ENCODE measurements around the gene SGPP2.
"Not testable (repeated sequence)": the region's sequence is repeated elsewhere in the genome, so short reads cannot be mapped to it uniquely, and the experiment has no call there.

Gene SGPP2

GRCh38 chr2:222424276-222424728 is at the start of gene SGPP2:
TSS of gene SGPP2 (plus strand) at chr2:222424543. CDS start at chr2:222424603, 60 bp downstream.
- DNase-seq = no peak

GRCh38 chr2:222375798-222376197 is 48.5 kb upstream of the SGPP2 start:
- DNase-seq = no peak

- no peak for DNase-seq
Observed at GRCh38 chr2:222380456-222380855, 43.9 kb upstream of the SGPP2 start.

GRCh38 chr2:222381566-222381965 is 42.8 kb upstream of the SGPP2 start:
- DNase-seq = no peak

GRCh38 chr2:222383255-222383654 is 41.1 kb upstream of the SGPP2 start:
- no peak for DNase-seq

- DNase-seq = no peak
Observed at GRCh38 chr2:222391743-222392285, 32.5 kb upstream of the SGPP2 start.

GRCh38 chr2:222393733-222394267 is 30.5 kb upstream of the SGPP2 start:
- no peak for DNase-seq

GRCh38 chr2:222398446-222398885 is 25.9 kb upstream of the SGPP2 start:
- no peak for DNase-seq

- no peak for DNase-seq
Observed at GRCh38 chr2:222399038-222399783, 25.1 kb upstream of the SGPP2 start.

- DNase-seq = no peak
Observed at GRCh38 chr2:222404151-222404905, 20.0 kb upstream of the SGPP2 start.

GRCh38 chr2:222408684-222409083 is 15.7 kb upstream of the SGPP2 start:
- DNase-seq = no peak

GRCh38 chr2:222410534-222410933 is 13.8 kb upstream of the SGPP2 start:
- DNase-seq = no peak

- DNase-seq = not testable (repeated sequence)
Observed at GRCh38 chr2:222412334-222412733, 12.0 kb upstream of the SGPP2 start.

GRCh38 chr2:222413295-222413911 is 10.9 kb upstream of the SGPP2 start:
- no peak for DNase-seq

- no peak for DNase-seq
Observed at GRCh38 chr2:222418739-222419138, 5.6 kb upstream of the SGPP2 start.

- DNase-seq = no peak
Observed at GRCh38 chr2:222420508-222420907, 3.8 kb upstream of the SGPP2 start.

- DNase-seq = no peak
Observed at GRCh38 chr2:222421626-222422025, 2.7 kb upstream of the SGPP2 start.

GRCh38 chr2:222423186-222423585 is 1.2 kb upstream of the SGPP2 start:
- no peak for DNase-seq

GRCh38 chr2:222423632-222424275 is 589 bp upstream of the SGPP2 start:
- no peak for DNase-seq

GRCh38 chr2:222424729-222425671 is 657 bp downstream of the SGPP2 start:
- DNase-seq = no peak

GRCh38 chr2:222427646-222428301 is 3.4 kb downstream of the SGPP2 start:
- no peak for DNase-seq

Data from NCI-H82 (cell line).